Effector memory CD4-positive, alpha-beta T cell (primary cell): ENCODE results near the gene MAML3.

Source experiments
- DNase-seq, 3 donors: peaks; one replicate each; pipeline ENCODE4 v3.0.0-alpha.2; 2020
- H3K27ac ChIP-seq: 2 replicates; pipeline ENCODE4 v1.7.0; 2013; ENCODE audit warnings: mild to moderate bottlenecking, low read length, moderate library complexity; ENCODE audit not compliant: insufficient read depth, poor library complexity, severe bottlenecking
- H3K27me3 ChIP-seq: replicated peaks from 2 replicates; pipeline ENCODE4 v1.7.0; 2013; ENCODE audit warnings: mild to moderate bottlenecking, low read length; ENCODE audit not compliant: insufficient read depth, control insufficient read depth, poor library complexity, severe bottlenecking
- H3K36me3 ChIP-seq: 2 replicates; pipeline ENCODE4 v1.7.0; 2013; ENCODE audit warnings: mild to moderate bottlenecking, low read length, moderate library complexity; ENCODE audit not compliant: control insufficient read depth, insufficient read depth
- H3K4me1 ChIP-seq: 2 replicates; pipeline ENCODE4 v1.7.0; 2013; ENCODE audit warnings: low read length, mild to moderate bottlenecking; ENCODE audit not compliant: control insufficient read depth, insufficient read depth, poor library complexity, severe bottlenecking
- H3K4me3 ChIP-seq: 2 replicates; pipeline ENCODE4 v1.7.0; 2013; ENCODE audit warnings: low read length, low read depth, mild to moderate bottlenecking; ENCODE audit not compliant: insufficient read depth, poor library complexity, severe bottlenecking
- H3K9me3 ChIP-seq: 2 replicates; pipeline ENCODE4 v1.7.0; 2013; ENCODE audit warnings: mild to moderate bottlenecking, low read length, moderate library complexity; ENCODE audit not compliant: control insufficient read depth

The MAML3 gene

DNA sequence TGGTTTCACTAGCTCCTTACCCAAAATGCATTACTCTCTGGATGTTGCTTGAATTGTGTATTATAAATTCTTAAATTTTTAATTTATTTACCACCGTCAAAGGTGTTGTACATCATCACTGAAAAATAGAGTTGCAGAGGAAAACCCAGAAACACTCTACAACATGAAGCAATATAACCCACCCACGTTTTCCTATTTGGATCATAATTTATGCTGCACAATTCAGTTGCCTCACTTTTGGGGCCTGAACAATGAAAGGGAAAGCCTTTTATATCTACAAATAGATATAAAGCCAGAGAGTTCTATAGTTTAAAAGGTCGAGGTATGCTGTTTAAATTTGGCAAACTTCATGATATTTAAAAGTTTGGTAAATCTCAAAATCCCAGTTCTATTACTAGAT is 372.9 kb downstream of the MAML3 start:
- H3K9me3 ChIP-seq, result no peaks in the 10 kb centered on the region
- H3K4me1 ChIP-seq, result no peaks in the 10 kb centered on the region
- no peak overlapping the region for H3K4me3 ChIP-seq
- no peak overlapping the region for H3K27ac ChIP-seq
- H3K27me3 ChIP-seq, result no peaks in the 10 kb centered on the region
- DNase-seq, result no peak
- H3K36me3 ChIP-seq, result no peaks in the 10 kb centered on the region

- H3K27me3 ChIP-seq, result no peaks in the 10 kb centered on the region
- H3K9me3 ChIP-seq, result no peaks in the 10 kb centered on the region
- no peaks in the 10 kb centered on the region for H3K36me3 ChIP-seq
- no peak overlapping the region for H3K4me3 ChIP-seq
- H3K4me1 ChIP-seq, result no peaks in the 10 kb centered on the region
- no peak overlapping the region for H3K27ac ChIP-seq
- DNase-seq, result no peak
Measured at GRCh38 chr4:139779691-139780090, 374.3 kb downstream of the MAML3 start.

DNA sequence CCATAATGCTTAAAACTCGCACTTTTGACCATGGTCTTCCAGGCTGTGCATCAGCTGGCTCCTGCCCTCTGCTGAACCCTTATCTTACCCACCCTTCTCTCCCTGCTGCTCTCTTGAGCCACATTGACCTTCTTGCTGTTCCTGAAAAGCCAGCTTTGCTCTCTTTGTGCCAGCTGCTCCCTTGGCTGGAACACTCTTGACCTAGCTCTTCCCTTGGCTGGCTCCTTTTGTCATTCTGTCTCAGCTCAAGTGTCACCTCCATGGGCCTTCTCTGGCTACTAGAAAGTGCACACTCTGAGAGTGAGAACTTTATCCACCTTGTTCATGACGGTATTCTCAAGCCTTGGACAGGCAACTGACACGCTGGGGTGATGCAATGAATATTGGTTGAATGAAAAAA is 376.2 kb downstream of the MAML3 start:
- Histone ChIP-seq H3K36me3 (no peaks in the 10 kb centered on the region), H3K9me3 (no peaks in the 10 kb centered on the region), H3K4me1 (no peaks in the 10 kb centered on the region), H3K4me3 (no peak overlapping the region), H3K27ac (no peak overlapping the region), H3K27me3 (no peaks in the 10 kb centered on the region)
- DNase-seq, result no peak

DNA sequence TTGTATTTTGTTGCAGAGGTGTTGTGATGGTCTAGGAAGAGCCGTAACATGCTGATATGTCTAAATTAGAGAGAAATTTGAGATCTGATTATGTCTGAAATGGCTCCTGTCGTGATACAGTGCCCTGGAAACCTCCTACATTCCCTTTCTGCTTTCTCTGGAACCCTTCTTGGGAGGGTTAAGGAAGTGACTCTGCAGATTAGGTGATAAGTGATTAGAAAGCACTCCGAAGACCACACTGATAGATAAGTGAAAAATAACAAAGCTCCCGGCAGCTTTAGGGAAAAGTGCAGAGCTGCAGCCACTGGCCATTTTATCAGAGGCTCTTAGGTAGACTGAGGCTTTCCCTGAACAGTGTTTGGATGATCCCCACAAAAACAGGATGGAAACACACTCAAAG is 377.7 kb downstream of the MAML3 start:
- no peak for DNase-seq
- H3K4me1 ChIP-seq, result no peaks in the 10 kb centered on the region
- H3K27me3 ChIP-seq, result no peaks in the 10 kb centered on the region
- no peaks in the 10 kb centered on the region for H3K9me3 ChIP-seq
- no peak overlapping the region for H3K4me3 ChIP-seq
- H3K27ac ChIP-seq, result no peak overlapping the region
- no peaks in the 10 kb centered on the region for H3K36me3 ChIP-seq

DNA sequence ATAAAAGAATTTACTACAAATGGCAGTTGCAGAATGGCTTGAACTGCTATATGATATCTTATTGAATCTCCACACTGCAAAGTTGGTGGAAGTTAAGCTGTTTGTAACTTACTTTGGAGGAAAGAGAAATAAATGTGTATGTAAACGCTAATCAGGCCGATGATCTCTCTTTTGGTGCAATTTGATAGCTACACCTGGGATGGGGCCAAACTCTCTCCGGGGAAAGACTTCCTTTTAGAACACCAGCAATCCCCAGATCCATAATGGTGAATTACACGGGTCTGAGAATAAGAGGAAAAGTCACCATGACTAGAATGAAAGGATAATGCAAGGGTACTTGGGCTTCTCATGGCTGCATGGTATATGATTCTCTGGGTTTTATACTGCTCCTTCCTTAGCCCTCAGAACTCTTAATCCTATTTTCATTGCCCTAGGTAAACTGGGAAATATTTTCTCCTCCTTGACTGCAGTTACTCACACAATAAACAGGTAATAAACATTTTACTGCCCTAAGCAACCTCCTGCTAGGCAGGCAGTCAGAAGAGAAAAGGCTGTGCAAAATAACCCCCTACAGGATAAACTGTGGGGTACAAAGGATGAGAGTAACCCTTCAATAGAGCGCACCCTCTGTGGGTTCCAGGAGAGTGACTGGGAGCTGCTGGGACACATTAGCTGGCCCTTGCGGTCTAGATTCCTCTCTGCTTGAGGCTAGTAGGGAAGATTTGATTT is 379.1 kb downstream of the MAML3 start:
- no peak overlapping the region for H3K27ac ChIP-seq

GRCh38 chr4:139773560-139774318 is 380.2 kb downstream of the MAML3 start:
- no peak overlapping the region for H3K27ac ChIP-seq
- no peak overlapping the region for H3K4me3 ChIP-seq
- no peaks in the 10 kb centered on the region for H3K9me3 ChIP-seq
- DNase-seq, result no peak
- H3K4me1 ChIP-seq, result no peaks in the 10 kb centered on the region
- H3K36me3 ChIP-seq, result no peaks in the 10 kb centered on the region
- H3K27me3 ChIP-seq, result no peaks in the 10 kb centered on the region

More for the DNA sequence above, 379.1 kb downstream of the MAML3 start:
- H3K27me3 ChIP-seq, result no peaks in the 10 kb centered on the region
- no peak for DNase-seq
- no peaks in the 10 kb centered on the region for H3K36me3 ChIP-seq
- no peaks in the 10 kb centered on the region for H3K4me1 ChIP-seq
- H3K4me3 ChIP-seq, result no peak overlapping the region
- H3K9me3 ChIP-seq, result no peaks in the 10 kb centered on the region

GRCh38 chr4:139770361-139770760 is 383.6 kb downstream of the MAML3 start:
- H3K4me1 ChIP-seq, result no peaks in the 10 kb centered on the region
- H3K36me3 ChIP-seq, result no peaks in the 10 kb centered on the region
- no peak for DNase-seq
- no peak overlapping the region for H3K27ac ChIP-seq
- no peaks in the 10 kb centered on the region for H3K27me3 ChIP-seq
- H3K4me3 ChIP-seq, result no peak overlapping the region
- no peaks in the 10 kb centered on the region for H3K9me3 ChIP-seq

GRCh38 chr4:139769364-139769763 is 384.6 kb downstream of the MAML3 start:
- Histone ChIP-seq H3K27me3 (no peaks in the 10 kb centered on the region), H3K36me3 (no peaks in the 10 kb centered on the region), H3K27ac (no peak overlapping the region), H3K4me3 (no peak overlapping the region), H3K4me1 (no peaks in the 10 kb centered on the region), H3K9me3 (no peaks in the 10 kb centered on the region)
- no peak for DNase-seq

- Histone ChIP-seq H3K4me1 (no peaks in the 10 kb centered on the region), H3K27ac (no peak overlapping the region), H3K9me3 (no peaks in the 10 kb centered on the region), H3K4me3 (no peak overlapping the region), H3K27me3 (no peaks in the 10 kb centered on the region), H3K36me3 (no peaks in the 10 kb centered on the region)
- DNase-seq, result no peak
Measured at GRCh38 chr4:139768896-139769295, 385.1 kb downstream of the MAML3 start.

DNA sequence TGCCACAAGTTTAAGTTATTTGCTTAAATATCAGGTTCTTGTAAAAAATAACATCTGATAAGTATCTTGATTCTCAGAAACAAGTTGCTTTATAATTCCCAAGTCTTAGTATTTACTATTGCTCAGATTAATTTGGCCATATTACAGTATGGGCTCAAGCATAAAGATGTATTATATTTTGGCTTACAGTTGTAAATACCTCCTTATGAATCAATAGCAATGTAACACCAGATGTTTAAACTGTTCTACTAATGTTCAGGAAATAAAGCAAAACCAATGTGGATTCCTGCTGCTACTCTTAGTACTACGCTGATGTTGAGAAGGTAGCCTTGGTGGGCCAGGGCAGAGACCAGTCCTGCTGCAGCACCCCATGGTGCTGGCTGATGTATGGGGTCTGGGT is 385.6 kb downstream of the MAML3 start:
- no peaks in the 10 kb centered on the region for H3K4me1 ChIP-seq
- no peak overlapping the region for H3K27ac ChIP-seq
- no peaks in the 10 kb centered on the region for H3K36me3 ChIP-seq
- no peaks in the 10 kb centered on the region for H3K27me3 ChIP-seq
- no peak overlapping the region for H3K4me3 ChIP-seq
- DNase-seq, result no peak
- no peaks in the 10 kb centered on the region for H3K9me3 ChIP-seq
